GM13976 (cell line): ENCODE measurements around the gene RUNX1.

Experiments used
- DNase-seq: peaks from one replicate; pipeline ENCODE4 v3.0.0; 2012; ENCODE audit warnings: low spot score
- CTCF ChIP-seq: IDR thresholded peaks from 2 replicates; pipeline ENCODE4 v1.5.1; 2012; ENCODE audit warnings: borderline replicate concordance, mild to moderate bottlenecking; ENCODE audit not compliant: insufficient read depth; ENCODE audit errors: extremely low read depth, missing control alignments, control extremely low read depth
- in situ Hi-C: fragments of 300-500 bp; cut with MboI; formaldehyde crosslinking; loops from one replicate; pipeline ENCODE4 v1.12.0; 2022; ENCODE audit warnings: low sequenced_read_pairs, mixed read lengths, inconsistent platforms; ENCODE audit not compliant: unreplicated experiment

RUNX1 gene

GRCh38 chr21:34908419-34909055 is 140.6 kb downstream of the RUNX1 start:
- no peak for DNase-seq
- TF ChIP-seq CTCF, result no peak
- in situ Hi-C loops, result no loop called here

- in situ Hi-C loops, result no loop called here
- TF ChIP-seq CTCF, result no peak
- no peak for DNase-seq
Observed at GRCh38 chr21:34907461-34908418, 141.4 kb downstream of the RUNX1 start.

GRCh38 chr21:34906401-34906800 is 142.7 kb downstream of the RUNX1 start:
- TF ChIP-seq CTCF, result no peak
- in situ Hi-C loops, result no loop called here
- DNase-seq, result no peak

GRCh38 chr21:34905218-34905537 is 143.9 kb downstream of the RUNX1 start:
- no peak for TF ChIP-seq CTCF
- in situ Hi-C loops, result no loop called here
- no peak for DNase-seq

- DNase-seq, result no peak
- TF ChIP-seq CTCF, result no peak
- in situ Hi-C loops, result no loop called here
Observed at GRCh38 chr21:34904526-34905217, 144.4 kb downstream of the RUNX1 start.

GRCh38 chr21:34900376-34900775 is 148.7 kb downstream of the RUNX1 start:
- no peak for TF ChIP-seq CTCF
- DNase-seq, result no peak
- in situ Hi-C loops, result no loop called here
